SKM-1 treated with dmso at 0.1 percent for 144 hours (cell line): ENCODE results near the gene PPP2R2D.
A peak's percentile ranks its signal among the peaks of the same experiment; 100 is the strongest.
"Not testable (repeated sequence)": the region's sequence is repeated elsewhere in the genome, so short reads cannot be mapped to it uniquely, and the experiment has no call there.

ENCODE experiments used
- DNase-seq: peaks from one replicate; lab custom pipeline; 2025; ENCODE audit not compliant: unreplicated experiment; lab: John Stamatoyannopoulos, UW

Gene PPP2R2D

DNA sequence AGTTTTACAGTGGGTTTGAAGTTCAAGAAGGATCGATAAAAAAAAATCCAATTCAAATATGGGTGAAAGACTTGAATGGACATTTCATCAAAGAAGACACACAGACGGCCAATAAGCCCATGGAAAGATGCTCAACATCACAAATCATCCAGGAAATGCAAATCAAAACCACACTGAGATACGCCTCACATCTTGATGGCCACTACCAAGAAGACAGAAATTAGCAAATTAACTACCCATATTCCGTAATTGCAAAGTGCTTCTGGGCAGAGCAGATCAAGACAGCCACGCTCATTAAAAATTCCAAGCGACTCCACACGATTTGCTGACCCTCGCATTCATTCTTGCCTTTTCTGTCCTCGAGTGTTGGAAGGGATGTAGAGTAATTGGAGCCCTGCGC, 34.1 kb upstream of the PPP2R2D start:
- DNase-seq: no peak

DNA sequence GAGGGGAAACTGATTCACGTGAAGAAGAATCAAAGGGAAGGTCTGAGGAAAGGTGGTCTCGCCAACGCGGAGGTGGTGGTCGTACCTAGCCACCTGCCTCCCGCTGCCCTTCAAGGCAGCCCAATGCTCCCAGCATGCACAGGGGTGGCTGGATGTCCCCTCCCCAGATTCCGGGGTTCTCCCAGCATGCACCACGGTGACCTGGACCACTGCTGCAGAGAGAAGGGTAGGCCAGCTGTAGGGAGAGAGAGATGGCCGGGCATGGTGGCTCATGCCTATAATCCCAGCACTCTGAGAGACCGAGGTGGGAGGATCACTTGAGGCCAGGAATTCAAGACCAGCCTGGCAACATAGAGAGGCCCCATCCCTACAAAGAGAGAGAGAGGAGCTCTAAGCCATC, 32.4 kb upstream of the PPP2R2D start:
- no peak for DNase-seq

DNA sequence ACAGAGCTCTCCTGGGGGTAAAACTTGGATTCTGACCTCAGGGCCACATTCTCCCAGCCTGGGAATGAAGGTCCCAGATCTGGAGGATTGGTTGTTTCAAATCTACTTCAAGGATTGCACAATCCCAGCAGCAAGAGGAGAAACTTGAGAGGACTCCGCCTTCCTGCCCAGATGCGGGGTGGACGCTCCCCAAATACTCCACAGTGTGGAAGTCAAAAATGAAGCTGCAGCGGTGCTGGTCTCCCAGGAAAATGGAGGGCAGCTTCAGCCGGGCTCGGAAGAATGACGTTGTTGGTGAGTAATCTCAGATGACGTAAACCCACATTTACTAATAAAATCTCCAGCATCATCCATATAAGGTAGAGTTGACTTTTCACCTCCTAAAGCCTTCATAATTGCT, 31.5 kb upstream of the PPP2R2D start:
- DNase-seq: no peak

DNA sequence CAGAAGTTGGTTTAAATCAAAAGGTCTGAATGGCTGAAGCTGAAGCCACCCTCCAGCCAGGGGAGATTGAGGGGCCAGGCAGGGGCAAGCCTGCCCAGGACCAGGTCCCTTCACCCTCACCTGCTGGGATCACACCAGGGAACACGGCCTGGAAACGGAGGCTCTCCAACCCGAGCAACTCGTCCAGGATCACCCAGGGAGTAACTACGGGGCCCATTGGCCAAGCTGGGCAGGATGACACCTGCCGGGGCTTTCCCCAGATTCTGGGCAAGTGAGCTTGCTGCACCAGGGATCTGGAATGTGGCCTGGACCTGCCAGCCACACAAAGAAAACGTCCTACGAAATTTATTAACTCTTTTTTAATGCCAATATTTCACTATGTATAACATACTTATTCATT, 30.4 kb upstream of the PPP2R2D start:
- no peak for DNase-seq

DNA sequence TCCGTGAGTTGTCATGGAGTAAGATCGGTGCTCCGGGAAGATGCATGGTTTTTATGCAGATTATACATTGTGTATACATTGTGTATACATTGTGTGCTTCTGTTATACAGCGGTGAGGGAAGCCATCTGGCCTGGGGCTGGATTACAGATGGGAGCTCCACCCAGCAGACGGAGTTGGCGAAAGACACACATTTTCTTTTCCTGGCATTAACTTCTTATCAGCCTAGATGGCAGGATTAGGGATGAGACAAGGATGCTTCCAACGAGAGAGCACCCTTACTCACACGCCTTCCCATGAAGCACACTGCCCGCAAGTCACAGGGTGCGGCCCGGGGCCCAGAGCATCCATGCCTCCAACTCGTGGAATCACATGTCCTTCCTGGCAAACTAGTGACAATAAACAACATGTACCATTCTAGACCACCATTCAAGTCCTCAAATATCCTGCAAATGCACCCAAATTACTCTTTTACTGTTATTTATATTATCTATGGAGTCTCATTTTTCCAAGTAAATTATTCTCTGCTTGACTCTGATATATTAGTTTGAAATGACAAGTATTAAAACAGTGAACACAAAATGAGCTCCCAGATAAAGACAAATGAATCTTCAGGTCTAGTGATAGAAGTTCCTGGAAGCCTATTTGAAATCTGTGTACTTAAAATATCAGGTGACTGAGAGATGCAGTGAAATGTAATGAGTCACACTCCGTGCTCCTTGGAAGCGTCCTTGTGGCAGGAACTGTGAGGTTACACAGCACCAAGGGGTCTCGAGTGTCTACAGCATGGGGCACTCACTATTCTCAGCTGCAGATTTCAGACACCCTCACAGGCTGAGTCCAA, 29.8 kb upstream of the PPP2R2D start:
- no peak for DNase-seq

DNA sequence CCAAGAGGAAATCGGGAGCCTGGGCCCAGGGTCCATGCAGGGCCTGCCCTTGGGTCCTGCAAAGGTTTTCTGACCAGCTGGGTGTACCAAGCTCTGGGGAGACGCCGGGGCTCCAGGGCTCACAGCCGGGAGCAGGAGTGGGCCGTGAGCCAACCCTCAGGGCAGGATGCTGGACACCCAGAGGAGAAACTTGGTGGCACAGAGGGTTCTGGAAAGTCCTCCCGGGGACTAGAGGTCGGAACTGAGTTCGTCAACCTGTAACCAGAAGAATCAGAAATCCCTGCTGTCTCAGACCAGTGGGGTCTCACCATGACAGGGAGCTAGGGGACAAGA, 29.2 kb upstream of the PPP2R2D start:
- DNase-seq: no peak

DNA sequence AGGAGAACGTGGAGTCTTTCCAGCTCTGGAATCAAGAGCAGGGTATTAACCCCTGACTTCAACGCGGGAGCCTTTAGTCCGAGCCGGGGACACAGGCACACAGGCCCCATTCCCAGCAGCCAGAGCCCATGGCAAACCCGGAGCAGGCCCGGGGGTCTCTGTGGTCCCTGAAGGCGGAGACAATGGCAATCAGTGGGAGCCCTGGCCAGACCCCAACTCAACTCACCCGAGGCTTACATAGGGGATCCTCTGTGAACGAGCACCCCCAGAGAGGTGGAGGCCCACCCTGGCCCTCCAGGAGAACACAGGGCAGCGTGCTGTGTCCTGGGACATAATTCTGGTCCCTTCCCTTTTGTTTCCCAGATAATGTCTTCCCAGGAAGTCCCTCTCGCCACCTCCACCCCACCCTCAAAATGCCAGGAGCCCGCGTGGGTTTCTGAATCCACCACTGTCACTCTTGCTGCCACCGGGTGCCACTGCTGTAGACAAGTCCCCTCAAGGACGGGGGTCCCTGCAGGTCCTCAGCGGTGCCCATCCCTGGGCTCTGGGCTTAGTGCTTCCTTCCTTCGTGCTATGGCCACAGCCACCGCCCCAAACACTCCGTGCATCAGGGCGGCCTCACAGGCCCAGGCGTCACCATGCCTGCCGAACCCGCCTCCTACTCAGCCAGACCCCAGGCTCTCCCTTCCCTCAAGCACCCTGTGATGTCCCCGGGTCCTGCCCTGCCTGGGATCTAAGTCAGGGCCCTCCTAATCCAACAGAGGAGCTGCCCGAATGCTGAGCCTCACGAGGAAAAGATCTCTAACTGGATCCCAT, 28.6 kb upstream of the PPP2R2D start:
- DNase-seq: no peak

DNA sequence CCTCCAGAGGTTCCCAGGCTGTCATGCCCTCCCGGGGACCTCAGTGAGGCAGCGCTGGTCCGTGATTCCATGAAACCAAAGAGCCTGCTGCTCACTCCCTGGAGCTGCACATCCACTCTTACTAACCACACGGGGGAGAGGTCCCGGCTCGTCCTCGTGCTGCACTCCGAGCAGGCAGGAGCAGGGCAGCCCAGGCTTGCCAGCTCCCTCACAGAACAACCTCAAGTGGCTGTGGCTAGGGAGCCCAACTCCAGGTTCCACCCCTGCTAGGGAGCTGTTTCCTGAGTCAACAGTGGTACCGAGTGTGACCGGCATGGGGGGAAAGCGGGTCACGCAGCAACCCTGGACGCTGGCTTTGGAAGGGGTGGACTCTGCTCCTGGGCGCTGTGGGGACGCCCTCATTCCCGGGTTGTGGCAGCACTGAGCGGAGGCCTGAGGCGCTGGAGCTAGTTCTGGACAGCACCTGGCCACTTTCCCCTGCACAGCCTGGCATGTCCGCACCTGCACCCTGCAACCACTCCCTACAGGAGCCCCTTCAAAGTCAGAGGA, 27.9 kb upstream of the PPP2R2D start:
- no peak for DNase-seq

DNA sequence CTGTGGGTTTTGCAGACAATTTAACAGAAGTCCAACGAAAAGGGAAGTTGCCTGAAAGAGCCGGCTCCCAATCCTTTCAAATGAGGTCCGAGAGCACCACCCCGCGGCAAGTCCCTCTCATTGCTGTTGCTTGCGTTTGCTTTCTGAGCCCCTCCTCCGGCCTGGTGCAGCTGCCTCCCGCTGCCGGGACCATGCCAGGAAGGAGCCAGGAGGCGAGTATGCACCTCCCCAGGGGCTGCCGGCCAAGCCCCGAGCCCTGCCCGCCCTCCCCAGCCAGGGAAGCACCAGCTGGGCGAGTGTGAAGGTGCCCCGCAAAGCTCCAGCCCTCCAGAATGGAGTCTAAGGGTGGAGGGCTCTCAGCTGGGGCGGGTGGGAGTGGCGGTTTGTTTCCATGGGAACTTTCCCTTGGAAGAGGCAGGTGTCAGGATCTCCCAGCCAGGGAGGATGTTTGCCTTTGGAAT, 25.8 kb upstream of the PPP2R2D start:
- peak; percentile 89 for DNase-seq

DNA sequence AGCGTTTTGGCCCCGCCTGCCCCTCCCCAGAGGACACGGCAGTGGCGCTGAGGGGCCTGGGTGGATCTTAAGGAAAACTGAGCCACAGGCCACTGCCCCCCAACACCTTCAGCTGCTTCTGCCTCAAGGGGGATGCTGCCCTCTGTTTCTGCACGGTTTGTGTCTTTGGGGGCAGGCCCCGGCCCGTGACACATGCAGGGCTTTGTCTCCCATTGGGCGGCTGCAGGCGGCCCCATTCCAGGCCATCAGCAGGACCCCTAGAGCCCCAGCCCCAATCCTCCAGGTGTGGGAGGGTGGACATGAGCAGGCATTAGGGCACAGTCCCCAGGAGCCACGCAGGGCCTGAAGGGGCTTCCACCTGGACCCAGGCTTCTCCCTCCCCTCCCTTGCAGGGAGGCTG, 25.3 kb upstream of the PPP2R2D start:
- no peak for DNase-seq

DNA sequence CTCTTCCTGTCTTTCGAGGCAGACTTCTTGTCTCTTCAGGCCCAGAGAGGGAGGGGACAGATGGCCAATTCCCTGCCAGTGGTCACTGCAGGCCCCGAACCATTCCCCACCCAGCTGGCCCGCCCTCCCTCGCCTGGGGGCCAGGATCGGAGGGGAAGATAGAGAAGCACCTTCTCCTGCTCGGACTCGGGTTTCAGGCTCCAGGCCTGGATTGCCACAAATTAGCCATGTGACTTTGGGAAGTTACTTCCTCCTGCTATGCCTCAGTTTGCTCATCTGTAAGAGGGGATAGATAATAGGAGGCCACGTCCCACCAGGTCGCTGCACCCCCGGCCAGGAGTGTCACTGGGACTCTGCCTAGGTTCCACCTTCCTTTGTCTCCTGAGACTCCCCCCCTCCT, 24.8 kb upstream of the PPP2R2D start:
- no peak for DNase-seq

DNA sequence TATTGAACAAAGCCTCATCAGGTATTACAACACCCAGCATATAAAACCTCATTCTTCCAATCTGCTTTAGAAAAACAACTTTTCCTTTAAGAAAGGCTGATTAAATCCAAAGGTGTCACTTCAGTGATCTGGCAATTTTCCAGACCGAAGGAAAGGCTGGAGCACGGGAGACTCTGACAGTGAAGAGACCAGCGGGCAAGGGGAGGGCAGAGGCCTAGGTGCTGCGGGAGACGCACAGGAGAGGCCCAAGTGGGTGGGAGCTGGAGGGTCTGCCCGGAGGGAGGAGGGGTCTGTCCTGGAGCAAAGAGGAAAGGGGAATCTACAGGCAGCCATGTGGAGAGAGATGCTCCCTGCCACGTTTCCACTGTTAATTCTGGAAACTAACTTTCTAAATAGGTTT, 24.3 kb upstream of the PPP2R2D start:
- DNase-seq: no peak

DNA sequence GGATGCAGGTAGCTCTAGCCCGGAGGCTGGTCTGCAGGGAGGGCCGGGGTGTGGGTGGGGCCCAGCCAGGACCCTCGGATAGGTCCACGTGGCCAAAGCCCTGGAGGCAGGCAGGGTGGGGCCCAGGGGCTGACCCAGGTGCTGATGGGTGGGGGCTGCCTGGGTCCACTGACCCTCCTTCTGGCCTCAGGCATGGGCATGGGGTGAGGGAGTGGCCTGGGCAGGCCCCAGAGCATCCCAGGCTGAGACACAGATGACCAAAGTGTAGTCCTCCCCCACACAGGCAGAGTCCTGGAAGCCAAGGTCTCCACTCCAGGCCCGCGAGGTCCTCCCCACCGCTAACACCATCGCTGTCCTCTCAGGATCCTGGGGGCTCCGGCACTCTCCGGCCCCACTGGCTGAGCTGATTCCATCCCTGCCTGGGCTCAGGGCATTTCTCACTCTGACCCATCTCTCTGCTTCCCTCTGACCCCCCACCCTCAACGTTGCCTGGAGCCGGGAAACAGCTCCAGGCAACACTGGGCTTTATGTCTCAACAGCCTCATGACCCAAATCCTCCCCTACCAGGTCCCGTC, 20.7 kb upstream of the PPP2R2D start:
- DNase-seq: no peak

DNA sequence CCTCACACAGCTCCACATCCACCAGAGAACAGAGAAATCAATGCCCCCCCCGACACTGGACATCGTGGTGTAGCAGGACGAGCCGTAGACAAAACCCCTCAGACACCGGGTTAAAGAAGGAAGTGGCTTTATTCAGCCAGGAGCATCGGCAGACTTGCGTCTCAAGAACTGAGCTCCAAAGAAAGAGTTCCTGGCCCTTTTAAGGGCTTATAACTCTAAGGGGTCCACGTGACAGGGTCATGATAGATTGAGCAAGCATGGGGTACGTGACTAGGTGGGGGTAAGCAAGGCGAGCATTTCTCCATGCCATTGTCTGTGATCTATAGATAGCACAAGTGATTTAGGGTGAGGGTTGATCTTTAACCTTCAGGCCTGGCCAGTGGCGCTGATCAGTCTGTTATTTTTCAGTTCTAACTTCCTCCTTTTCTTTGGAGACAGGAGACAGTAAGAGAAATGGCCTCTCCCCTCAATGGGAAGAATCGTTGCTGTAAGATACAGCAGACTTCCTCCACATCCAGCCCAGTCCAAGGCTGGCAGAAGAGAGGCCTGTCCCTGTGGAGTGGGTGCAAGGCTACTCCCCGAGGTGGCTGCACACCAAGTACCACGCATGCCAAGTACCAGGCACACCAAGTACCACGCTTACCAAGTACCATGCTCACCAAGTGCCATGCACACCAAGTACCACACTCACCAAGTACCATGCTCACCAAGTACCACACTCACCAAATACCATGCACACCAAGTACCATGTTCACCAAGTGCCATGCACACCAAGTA, 19.5 kb upstream of the PPP2R2D start:
- DNase-seq: no peak

DNA sequence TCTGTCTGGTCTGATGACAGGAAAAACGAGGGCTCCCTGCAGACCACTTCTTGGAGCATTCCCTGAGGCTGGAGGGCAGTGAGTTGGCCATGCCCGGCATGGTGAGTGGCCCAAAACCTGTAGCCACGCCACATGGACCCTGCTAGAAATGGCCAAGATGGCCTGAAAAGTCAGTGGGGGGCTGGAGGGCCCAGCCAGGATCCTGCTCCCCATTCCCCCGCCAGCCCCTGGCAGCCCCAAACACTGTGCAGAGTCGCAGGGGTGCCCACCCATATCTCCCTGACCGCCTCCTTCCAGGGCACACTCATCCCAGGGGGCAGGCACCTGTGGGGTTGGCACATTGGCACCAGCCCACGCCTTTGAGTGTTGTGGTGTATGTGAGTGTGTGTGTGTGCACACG, 18.7 kb upstream of the PPP2R2D start:
- DNase-seq: no peak

DNA sequence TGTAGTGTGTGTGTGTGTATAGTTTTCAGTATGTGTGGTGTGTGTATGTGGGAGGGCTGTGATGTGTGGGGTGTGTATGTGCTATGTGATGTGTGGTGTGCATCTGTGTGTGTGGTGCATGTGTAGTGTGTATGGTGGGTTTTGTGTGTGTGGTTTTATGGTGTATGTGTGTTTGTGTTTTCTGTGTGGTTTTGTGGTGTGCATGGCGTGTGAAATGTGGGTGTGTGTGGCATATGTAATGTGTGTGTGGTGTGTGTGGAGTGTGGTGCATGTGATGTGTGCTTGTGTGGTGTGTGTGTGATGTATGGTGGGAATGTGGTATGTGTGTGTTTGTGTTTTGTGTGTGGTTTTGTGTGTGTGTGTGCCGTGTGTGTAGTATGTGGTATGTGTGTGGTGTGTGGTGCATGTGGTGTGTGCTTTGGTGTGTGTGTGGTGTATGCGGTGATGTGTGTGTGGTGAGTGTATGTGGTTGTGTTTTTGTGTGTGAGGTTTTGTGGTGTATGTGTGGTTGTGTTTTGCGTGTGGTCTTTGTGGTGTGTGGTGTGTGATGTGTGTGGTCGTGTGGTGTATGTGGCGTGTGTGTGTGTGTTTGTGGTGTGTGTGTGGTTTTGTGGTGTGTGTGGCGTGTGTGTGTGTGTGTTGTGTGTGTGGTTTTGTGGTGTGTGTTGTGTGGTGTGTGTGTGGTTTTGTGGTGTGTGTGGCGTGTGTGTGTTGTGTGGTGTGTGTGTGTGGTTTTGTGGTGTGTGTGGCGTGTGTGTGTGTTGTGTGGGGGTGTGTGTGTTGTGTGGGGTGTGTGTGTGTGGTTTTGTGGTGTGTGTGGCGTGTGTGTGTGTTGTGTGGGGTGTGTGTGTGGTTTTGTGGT, 18.0 kb upstream of the PPP2R2D start:
- no peak for DNase-seq

DNA sequence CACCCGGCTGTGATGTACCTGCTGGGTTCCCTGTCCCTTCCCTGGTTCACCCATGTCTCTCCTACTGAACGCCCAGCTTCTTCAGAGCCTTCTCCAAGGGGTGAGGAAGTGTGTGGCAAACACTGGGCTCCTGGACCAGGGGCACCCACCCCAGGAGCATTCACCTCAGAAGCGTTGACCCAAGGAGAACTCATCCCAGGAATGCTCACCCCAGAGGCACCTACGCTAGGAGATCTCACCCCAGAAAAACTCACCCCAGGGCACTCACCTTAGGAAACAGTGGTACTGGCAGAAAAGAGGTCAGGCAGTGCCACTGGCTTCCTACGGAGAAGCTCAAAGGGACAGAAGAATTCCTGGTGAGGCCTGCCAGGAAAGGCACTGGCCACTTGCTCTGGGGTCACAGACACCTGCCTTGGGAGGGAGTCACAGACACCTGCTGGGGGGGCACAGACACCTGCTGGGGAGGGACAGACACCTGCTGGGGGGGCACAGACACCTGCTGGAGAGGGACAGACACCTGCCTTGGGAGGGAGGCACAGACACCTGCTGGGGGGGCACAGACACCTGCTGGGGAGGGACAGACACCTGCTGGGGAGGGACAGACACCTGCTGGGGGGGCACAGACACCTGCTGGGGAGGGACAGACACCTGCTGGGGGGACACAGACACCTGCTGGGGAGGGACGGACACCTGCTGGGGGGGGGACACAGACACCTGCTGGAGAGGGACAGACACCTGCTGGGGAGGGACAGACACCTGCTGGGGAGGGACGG, 17.0 kb upstream of the PPP2R2D start:
- DNase-seq: not testable (repeated sequence)

DNA sequence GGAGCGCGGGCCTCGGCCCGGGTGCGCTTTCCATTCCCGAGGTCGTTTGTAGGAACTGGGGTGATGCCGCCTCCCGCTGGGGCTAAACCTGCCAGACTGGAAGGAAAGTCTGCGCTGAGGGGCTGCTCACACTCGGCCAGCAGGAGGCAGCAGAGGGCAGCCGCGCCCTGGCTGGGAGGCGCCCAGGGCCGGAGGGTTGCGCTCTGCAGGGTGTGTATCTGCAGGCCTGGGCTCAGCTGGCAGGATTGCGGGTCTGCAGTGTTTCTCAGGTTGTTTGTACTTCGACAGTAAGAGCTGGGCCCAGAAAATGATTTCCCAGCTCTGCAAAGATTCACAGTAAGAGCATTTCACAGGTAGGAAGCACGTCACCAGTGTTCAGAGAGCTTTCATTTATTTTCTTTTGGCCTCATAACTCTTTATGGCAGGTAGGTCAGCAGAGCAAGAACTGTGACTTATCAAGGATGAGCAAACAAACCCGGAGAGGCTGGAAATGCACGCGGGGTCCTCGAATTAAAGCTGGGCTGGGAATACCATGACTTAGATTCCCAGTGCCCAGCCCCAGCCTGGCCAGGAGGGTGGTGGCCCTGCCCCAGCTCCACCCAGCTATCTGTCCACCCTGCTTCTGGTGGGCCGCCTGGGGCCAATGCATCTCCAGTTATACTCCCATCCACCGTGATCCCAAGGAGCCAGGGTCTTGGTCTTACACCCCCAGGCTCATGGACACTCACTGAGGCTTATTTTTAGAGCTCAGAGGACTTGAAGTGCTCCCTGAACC, 15.2 kb upstream of the PPP2R2D start:
- peak; percentile 58 for DNase-seq

DNA sequence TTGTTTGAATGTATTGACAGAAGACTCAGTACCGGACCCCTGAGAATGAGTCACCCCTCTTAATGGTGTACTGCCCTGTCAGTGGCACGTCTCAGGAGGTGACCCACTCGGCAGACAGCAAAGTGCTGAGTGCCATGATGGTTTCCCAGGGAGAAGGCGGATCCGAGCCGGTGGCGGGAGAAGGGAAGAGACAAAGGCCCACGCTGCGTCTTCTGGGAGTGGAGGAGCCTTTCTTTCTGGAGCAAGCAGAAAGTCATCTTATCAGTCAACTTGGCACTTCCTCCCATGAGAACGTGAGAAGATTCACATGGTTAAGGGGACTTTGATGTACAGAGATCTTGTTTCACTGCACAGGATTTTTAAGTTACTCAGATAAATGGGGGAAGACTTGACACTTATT, 14.6 kb upstream of the PPP2R2D start:
- no peak for DNase-seq
